HG03354 (cell line): ENCODE results near the gene AEBP1.

Experiments
- ATAC-seq: cut with Tn5 transposase; IDR thresholded peaks from one replicate; pipeline ENCODE4 v1.9.1; 2021; ENCODE audit warnings: mild to moderate bottlenecking; ENCODE audit not compliant: unreplicated experiment, poor library complexity, severe bottlenecking

AEBP1 gene

DNA sequence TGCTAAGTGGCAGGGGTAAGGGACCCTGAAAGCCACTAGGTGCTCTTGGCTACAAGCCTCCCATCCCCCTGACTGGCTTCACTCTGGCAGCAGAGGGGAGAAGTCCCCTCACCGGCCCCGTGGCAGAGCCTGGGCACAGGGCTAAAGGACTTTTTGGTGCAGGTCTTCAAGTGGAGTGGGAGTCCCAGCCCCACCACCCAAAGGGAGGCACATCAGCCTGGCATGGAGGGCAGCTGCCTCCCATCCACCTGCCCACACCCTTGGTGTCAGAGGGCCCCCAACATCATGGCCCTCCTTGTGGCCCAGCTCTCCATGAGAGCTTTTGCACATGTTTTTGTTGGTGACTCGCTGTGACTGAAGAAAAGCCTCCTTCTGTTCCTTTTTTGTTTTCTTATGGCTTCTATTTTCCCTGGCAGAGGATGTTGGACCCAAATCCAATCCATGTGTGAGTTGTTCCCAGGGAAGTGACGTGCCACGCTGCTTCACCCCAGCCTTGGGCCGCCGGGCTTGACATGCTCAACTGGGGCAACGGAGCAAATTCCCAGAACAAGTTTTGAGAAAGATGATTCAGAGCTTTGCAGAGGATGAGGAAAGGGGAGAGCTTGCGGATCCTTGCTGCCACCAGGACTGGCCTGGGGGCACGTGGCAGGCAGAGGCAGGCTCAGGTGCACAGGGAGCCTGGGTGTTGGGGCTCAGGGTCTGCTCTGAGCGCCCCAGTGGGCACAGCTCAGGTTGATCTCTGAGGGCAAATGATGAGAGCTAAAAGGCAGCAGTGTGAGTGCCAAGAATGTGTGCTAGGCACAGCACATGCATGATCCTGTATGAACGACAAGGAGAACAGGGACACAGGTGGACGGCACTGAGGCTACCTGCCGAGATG lies 1.9 kb upstream of the AEBP1 start:
- ATAC-seq, result no peak

DNA sequence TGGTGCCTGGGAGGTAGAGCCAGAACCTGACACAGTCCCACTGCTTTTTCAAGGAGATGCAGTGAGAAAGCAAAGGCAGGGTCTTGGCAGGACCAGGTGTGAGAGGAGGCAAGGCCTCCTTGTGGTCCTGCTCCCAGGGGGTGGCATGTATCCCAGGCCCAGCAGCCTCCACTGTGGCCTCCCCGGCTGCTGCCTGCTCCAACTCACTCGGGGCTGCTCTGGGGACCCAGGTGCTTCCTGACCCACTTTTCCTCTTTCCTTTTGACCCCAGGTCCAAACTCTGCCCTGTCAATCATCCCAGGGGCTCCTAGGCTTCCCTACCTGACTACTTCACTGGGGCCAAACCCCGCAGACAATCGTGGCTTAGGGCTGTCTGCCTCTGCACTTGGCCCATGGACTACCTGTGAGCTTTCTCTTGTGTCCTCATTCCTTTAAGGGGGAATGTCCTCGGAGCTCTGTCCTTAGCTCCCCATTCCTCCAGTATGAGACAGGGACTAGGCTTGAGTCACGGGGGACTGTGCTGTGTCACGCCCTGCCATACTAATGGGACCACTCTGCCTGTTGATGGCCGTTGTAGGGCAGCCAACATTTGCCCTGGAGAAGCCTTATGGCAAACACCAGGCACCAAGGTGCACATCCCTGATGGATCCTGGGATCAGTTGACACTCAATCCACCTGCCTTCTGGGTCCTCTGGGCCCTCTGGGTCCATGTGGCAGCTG lies 1.1 kb upstream of the AEBP1 start:
- ATAC-seq, result no peak

DNA sequence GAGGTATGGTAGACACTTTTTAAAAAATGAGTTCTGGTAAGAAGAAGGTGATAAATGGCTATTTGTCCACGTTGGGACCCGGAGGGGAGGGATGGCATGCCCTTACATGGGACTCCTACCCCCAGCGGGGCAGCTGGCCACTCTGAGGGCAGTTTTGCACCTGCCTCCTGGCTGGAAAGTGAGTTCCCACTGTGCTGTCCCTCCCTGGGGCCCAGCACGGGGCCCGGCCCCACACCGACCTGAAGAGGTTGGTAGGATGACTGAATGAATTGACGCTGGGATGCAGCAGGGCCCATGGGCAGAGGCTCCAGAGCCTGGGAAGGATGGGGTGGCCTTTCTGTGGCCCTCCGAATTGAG lies 601 bp upstream of the AEBP1 start:
- ATAC-seq, result no peak

DNA sequence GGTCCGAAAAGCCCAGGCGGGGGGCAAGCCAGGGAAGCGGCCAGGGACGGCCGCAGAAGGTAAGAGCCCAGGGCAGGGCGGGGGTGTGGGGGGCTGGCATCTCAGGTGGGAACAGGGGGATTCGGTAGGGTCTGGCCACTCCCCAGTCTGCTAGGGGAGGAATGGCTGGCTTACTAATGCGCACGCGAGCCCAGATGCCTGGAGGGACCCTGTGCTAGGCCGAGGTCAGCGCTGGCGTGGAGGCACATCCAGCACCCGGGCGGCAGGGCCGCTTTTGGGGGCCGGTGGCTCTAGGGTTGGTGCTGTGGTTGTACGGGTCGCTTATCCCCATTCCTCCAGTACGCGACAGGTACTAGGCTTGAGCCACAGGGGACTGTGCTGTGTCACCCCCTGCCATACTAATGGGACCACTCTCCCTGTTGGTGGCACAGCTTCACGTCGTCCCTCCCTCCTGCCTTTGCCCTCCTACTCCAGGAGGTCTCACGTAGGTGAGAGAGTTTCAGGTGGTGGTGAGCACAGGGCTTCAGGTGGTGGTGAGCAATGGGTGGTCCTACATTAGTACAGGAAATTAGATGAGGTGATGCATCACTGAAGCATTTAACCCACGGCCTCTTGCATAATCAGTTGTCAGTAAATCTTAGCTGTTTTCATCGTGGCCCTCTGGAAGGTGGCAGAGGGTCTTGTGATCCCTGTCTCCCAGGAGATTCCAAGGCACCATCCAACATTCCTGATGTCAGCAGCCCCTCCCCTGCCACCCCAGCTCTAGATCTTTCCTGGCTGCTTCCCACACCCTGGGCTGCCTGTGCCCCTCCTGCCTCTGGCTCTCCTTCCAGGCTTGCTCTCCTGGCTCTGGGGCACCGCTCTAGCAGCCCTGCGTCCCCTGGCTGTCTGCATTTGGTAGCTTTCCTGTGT lies 971 bp downstream of the AEBP1 start:
- ATAC-seq, result no peak

DNA sequence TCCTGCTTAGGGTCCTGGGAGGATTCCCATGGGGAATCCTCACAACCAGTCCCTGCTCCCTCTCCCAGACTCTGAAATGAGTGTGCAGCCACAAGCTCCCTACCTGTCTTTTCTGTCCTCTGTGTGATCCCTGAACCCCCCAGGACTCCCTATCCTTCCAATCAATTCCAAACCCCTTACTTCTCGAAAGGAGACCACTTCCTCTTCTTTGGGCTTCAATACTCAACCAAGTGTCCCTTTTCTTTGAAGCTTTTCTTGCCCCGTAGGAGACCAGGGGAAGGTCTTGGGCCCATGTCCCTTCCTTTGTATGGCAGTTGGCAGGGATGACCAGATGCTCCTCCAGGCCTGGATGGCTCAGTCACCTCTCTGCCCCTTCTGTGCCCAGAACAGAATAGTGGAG lies 1.7 kb downstream of the AEBP1 start:
- ATAC-seq, result no peak

DNA sequence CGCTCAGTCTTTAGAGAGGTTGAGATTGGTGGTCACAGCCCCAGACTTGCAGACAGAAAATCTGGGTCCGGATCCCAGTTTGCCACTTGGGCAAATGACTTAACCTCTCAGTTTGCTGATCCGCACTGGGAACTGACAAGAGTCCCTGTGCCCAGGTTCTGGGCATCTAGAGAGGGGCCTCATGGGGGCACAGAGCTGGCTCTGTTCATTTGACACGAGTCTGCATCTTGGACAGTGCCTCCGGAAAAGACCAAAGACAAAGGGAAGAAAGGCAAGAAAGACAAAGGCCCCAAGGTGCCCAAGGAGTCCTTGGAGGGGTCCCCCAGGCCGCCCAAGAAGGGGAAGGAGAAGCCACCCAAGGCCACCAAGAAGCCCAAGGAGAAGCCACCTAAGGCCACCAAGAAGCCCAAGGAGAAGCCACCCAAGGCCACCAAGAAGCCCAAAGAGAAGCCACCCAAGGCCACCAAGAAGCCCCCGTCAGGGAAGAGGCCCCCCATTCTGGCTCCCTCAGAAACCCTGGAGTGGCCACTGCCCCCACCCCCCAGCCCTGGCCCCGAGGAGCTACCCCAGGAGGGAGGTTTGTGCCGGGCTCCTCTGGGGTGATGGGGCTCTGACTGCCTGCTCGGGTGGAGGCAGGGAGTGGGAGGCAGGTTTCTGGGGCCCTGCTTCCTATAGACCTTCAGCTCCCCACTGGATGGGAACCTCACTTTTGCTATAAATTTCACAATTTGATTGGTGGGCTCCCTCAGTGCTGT lies 2.3 kb downstream of the AEBP1 start:
- ATAC-seq, result no peak

DNA sequence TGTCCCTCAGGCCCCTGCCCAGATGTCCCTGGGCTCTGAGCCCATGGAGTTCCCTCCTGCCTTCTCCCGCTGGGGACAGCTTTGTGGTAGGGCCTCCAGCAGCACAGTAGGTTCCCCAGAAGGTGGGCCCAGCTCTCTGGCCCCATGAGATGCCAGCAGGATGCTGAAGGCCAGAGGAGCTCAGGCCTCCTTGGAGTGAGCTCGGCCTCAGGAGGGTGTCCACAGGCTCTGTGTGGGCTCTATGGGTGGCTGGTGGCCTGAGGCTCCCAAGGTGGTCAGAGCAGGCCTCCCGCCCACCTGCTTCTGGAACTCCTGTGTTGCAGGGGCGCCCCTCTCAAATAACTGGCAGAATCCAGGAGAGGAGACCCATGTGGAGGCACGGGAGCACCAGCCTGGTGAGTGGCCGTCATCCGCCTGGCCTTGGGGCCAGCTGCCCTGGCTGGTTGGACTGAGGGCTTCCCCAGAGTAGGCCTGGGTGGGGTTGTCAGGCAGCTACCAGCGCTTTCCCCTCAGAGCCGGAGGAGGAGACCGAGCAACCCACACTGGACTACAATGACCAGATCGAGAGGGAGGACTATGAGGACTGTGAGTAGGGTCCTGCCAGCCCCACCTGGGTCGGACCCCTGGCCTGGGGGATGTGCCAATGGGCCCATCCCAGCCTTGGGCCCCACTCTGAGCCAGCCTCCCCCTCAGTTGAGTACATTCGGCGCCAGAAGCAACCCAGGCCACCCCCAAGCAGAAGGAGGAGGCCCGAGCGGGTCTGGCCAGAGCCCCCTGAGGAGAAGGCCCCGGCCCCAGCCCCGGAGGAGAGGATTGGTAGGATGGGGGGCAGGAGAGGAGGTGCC lies 3.2 kb downstream of the AEBP1 start:
- ATAC-seq, result no peak

DNA sequence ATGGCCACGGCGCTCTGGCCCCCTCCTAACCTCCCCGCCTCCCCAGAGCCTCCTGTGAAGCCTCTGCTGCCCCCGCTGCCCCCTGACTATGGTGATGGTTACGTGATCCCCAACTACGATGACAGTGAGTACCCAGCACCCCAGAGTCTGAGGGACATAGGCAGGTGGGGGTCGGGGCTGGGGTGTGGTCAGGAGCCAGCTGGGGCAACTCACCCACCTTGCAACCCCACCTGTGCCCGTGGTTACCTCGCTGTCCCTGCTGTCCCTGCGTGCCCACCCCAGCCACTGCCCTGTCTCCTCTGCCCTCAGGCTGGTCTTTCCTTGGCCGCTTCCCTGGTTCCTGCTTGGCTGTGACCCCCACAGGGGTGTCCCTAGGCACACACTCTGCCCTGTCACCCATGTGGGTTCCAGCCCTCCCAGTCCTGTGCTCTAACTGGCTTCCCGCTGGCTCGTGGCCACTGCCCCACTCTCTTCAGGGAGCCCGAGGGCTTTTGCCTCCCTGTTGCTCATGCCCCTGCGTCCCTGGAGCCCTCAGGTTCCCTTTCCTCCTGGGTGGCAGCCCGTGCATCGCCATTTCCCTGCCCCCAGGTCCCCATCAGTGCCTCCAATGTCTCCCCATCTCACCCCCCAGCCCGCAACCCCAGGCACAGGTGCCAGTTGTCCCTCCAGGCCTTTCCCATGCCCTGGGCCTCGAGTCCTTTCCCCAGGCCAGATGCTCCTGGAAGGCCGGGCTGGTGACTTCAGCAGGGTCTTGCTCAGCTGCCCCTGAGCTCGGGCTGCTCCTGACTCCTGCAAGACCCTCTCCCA lies 4.0 kb downstream of the AEBP1 start:
- ATAC-seq, result no peak

DNA sequence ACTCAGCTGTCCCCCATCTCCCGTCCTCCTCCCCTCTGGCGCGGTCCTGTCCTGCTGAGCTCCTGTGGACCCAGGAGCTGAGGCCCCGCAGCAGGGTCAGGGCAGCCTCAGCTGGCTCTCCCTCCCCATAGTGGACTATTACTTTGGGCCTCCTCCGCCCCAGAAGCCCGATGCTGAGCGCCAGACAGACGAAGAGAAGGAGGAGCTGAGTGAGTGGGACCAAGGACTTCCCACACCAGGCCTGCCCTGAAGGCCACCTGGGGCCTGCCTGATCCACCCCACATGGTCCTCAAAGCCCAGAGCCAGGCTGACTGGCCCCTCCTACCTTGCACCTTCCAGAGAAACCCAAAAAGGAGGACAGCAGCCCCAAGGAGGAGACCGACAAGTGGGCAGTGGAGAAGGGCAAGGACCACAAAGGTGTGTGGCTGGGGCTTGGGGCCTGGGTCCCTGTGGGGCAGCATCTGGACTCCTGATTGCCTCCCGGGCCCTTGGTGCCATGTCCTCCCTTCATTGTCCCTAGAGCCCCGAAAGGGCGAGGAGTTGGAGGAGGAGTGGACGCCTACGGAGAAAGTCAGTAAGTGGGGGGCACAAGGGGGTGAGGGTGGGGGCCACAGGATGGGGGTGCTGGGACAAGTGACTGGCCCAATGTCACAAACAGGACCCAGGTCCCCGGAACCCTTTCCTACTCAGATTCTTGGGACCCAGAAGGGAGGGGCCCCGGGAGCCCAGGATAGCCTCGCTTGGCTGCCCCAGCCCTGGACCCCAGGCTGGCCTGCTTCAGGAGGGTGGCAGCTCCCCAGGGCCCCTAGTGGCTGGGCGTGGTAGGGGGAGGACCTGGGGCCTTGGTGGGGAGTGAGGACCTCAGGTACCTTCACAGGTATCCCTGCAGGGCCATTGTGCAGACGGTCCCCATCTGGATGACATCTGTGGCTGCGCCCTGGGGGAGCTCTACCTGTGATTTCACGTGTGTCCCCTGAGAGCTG lies 4.9 kb downstream of the AEBP1 start:
- no peak for ATAC-seq

DNA sequence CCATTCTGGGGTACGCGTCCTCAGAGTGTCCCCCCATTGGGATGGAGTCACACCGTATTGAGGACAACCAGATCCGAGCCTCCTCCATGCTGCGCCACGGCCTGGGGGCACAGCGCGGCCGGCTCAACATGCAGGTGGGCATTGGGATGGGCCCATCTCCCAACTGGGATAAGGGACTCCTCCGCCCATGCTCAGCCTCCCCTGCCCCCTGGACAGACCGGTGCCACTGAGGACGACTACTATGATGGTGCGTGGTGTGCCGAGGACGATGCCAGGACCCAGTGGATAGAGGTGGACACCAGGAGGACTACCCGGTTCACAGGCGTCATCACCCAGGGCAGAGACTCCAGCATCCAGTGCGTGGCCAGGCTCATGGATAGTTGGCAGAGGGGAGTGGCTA lies 5.8 kb downstream of the AEBP1 start:
- ATAC-seq, result no peak

DNA sequence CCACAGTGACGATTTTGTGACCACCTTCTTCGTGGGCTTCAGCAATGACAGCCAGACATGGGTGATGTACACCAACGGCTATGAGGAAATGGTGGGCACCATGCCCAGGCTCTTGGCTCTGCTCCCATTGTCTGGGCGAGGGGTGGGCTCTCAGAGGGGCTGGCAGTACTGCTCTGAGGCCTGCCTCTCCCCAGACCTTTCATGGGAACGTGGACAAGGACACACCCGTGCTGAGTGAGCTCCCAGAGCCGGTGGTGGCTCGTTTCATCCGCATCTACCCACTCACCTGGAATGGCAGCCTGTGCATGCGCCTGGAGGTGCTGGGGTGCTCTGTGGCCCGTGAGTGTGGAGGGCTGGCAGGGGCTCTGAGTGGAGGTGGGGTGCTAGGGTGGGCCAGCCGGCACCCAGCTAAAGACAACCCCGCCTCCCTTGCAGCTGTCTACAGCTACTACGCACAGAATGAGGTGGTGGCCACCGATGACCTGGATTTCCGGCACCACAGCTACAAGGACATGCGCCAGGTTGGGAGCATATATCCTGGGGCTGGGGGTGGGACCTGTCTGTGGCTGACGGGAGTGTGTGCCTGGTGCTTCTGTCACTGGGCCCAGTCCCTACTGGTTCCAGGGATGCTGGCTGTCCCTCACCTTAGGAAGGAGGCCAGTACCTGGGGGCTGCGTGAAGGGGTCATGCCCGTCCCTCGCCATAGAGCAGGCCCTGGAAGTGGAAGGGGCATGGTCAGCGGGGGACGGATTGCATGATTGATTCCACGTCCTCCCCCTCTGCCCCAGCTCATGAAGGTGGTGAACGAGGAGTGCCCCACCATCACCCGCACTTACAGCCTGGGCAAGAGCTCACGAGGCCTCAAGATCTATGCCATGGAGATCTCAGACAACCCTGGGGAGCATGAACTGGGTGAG lies 6.8 kb downstream of the AEBP1 start:
- no peak for ATAC-seq

DNA sequence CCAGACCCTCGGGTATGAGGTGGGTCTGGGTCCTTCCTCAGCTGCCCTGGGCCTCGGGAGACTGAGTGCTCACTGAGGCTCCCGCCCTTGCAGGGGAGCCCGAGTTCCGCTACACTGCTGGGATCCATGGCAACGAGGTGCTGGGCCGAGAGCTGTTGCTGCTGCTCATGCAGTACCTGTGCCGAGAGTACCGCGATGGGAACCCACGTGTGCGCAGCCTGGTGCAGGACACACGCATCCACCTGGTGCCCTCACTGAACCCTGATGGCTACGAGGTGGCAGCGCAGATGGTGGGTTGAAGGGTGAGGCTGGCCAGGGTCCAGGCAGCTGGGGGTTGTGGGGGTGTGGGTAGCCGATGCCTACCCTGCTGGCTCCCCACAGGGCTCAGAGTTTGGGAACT lies 7.6 kb downstream of the AEBP1 start:
- ATAC-seq, result no peak

DNA sequence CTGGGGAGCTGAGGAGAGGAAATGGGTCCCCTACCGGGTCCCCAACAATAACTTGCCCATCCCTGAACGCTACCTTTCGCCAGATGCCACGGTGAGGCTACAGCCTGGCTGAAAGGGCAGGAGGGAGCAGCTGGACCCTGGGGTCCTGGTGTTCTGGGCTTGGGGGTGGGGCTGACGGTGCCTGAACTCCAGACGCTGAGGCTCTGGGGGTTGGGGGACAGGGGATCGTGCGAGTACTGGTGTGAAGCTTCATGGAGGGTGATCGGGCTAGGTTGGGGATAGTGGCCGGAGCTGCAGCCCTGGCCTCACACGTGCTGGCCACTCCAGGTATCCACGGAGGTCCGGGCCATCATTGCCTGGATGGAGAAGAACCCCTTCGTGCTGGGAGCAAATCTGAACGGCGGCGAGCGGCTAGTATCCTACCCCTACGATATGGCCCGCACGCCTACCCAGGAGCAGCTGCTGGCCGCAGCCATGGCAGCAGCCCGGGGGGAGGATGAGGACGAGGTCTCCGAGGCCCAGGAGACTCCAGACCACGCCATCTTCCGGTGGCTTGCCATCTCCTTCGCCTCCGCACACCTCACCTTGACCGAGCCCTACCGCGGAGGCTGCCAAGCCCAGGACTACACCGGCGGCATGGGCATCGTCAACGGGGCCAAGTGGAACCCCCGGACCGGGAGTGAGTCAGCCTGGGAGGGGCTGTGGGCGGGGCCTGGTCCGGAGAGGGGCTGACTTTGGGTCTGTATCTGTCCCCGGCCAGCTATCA lies 8.3 kb downstream of the AEBP1 start:
- no peak for ATAC-seq

DNA sequence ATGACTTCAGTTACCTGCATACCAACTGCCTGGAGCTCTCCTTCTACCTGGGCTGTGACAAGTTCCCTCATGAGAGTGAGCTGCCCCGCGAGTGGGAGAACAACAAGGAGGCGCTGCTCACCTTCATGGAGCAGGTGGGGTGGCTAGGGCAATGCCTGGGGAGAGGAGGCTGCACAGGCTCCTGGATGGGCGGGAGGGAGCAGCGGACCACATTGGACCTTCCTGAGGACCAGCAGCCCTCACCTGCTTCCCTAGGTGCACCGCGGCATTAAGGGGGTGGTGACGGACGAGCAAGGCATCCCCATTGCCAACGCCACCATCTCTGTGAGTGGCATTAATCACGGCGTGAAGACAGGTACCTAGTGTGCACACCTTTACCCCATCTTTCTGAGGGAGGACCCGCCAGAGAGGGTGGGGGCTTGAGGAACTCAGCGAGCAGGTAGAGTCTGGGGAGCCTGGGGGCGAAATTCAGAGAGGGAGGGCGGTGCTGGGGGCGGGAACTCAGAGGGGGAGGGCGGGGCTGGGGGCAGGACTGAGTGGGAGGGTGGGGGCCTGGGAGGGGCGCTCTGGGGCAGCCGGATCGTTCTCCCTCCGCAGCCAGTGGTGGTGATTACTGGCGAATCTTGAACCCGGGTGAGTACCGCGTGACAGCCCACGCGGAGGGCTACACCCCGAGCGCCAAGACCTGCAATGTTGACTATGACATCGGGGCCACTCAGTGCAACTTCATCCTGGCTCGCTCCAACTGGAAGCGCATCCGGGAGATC lies 9.0 kb downstream of the AEBP1 start:
- no peak for ATAC-seq
